Gastrocnemius medialis (tissue), 4 donors: ENCODE measurements around the gene DYNLT2.

ENCODE experiments used
- POLR2A ChIP-seq, 2 donors: fragments of 450-650 bp; IDR thresholded peaks; one replicate each; pipeline ENCODE4 v1.6.1; 2017; ENCODE audit warnings: antibody characterized with exemption in 2 of 2, mild to moderate bottlenecking in 2 of 2, moderate library complexity in 2 of 2
- TF ChIP-seq, protein P1 (sequence below), 5 experiments: fragments of 450-650 bp in 3 of 5; fragments of 200-600 bp in 2 of 5; sonication (generic) in 2 of 5; IDR thresholded peaks in 4 of 5; conservative IDR thresholded peaks in 1 of 5; 1 replicate in 4 of 5; 2 replicates in 1 of 5; pipeline ENCODE4 v1.5.1; 2016 to 2019; ENCODE audit warnings: antibody characterized with exemption in 5 of 5, mild to moderate bottlenecking in 3 of 5, moderate library complexity in 3 of 5

DNA sequence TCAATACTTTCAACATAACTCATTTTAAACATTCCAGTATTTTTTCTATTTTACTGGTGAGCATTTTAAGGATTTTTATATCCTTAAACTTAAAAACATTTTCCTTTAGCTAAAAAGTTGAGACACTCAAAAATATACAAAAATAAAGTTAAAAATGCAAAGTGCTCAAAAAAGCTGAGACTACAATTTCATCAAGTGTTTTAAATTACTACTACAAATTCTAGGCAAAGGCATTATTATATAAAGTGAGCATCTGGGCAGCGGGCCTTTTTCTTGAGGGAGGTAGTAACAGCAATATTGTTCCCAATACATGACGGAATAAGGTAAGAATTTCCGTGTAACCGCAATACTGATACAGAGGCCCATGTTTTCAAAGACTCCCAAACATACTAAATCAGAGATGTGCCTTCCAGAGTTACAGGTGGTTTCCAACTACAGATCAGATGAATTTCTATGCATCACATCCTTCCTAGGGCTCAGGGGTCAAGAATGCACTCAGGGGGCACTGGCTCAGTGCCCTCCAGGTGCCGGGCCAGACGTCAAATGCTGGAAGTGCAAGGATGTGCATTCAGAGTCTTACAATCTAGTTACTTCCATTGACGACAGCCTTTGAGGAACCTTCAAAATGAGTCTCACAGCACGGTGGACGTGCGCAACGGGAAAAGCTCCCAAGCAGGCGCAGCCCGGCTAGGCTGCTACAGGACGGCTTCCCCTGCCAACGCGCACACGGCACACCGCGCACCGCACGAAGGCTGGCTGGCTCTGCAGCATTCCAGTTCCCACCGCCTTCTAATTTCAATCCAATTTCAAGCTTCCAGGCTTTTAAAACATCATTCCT, 28.8 kb downstream of the DYNLT2 start:
- TF ChIP-seq, protein P1, sequence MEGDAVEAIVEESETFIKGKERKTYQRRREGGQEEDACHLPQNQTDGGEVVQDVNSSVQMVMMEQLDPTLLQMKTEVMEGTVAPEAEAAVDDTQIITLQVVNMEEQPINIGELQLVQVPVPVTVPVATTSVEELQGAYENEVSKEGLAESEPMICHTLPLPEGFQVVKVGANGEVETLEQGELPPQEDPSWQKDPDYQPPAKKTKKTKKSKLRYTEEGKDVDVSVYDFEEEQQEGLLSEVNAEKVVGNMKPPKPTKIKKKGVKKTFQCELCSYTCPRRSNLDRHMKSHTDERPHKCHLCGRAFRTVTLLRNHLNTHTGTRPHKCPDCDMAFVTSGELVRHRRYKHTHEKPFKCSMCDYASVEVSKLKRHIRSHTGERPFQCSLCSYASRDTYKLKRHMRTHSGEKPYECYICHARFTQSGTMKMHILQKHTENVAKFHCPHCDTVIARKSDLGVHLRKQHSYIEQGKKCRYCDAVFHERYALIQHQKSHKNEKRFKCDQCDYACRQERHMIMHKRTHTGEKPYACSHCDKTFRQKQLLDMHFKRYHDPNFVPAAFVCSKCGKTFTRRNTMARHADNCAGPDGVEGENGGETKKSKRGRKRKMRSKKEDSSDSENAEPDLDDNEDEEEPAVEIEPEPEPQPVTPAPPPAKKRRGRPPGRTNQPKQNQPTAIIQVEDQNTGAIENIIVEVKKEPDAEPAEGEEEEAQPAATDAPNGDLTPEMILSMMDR (IDR thresholded peaks at IDR 0.05 in 4 of 5, conservative IDR thresholded peaks at IDR 0.05 in 1 of 5) = no peak
- no peak for TF ChIP-seq POLR2A (IDR thresholded peaks at IDR 0.05)
